Measurements from ENCODE around the gene AK5. TPM values are rescaled to one million over a fixed set of nuclear protein-coding genes. Genes with fewer than 3 reads are reported as not detected.

The AK5 gene
- total and polyA plus RNA-seq, 2 donors (not counting 1 experiment from before 2014, with no cell fraction given) = 0.18 TPM; not detected in 1

Small RNAs within 50 kb of the gene (small RNA-seq; reads per million reads assigned to genes)
- not detected for gene RNU7-8P (ENCODE audit: insufficient read length, low read depth, low replicate concordance)

Other genes starting within 250 kb of the AK5 start
- gene PIGK, start 62.6 kb upstream of the AK5 start, total RNA-seq = 14.9 and 16.4 TPM in 2 replicates
- gene PIGK, start 62.6 kb upstream of the AK5 start, polyA plus RNA-seq = 3.1 and 3.5 TPM in 2 replicates

Measured in B cell (primary cell).